ENCODE data around the gene CDCA4.
A peak's percentile ranks its signal among the peaks of the same experiment; 100 is the strongest.

CDCA4 gene

DNA sequence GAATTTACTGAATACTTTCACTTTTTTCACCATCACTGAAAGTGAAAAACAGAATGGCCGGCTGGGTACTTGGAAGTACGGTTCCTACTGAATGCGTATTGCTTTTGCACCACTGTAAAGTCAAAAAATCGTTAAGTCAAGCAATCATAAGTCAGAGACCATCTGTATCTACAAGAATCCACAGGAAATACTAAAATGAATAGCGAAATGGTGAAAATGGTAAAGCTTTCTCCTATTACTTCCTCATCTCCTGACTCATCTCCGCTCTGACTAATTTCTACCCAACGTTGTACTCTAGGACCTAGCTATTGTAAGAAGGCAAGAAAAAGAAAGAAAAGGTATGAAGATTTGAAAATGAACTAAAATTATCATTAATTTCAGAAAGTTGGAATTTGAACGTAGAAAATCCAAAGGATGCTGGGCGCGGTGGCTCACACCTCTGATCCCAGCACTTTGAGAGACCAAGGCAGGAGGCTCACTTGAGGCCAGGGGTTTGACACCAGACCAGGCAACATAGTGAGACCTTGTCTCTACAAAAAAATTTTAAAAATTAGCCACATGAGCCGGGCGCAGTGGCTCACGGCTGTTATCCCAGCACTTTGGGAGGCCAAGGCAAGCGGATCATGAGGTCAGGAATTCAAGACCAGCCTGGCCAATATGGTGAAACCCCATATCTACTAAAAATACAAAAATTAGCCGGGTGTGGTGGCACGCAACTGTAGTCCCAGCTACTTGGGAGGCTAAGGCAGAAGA lies 5.3 kb upstream of the CDCA4 start:
- DNase-seq = peak in 1 of 2 donors; percentile 61
- H3K18ac ChIP-seq (ENCODE audit: low read length) = no peak overlapping the region

DNA sequence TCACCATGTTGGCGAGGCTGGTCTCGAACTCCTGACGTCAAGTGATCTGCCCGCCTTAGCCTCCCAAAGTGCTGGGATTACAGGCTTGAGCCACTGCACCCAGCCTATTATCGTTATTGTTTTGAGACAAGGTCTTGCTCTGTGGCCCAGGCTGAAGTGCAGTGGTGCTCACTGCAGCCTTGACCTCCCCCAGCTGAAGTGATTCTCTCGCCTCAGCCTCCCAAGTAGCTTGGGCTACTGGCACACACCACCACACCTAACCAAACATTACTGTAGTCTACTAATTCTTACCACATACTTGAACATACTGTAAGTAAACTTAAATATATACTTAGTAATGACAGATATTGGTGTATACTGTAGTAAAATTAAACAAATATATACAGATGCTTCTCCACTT lies 4.5 kb upstream of the CDCA4 start:
- Histone ChIP-seq H3K14ac (ENCODE audit: low read length) (no peak overlapping the region), H3K36me3 (ENCODE audit: control insufficient read depth in 1 of 2, insufficient read depth in 2 of 2, low read length in 2 of 2) (no peaks in the 10 kb centered on the region), H4K8ac (ENCODE audit: low read depth, low read length) (no peak overlapping the region), H3K23ac (ENCODE audit: low read length) (no peak overlapping the region), H2AFZ (ENCODE audit: insufficient read depth, low read length, poor library complexity) (no peak overlapping the region), H3K4ac (ENCODE audit: low read depth, low read length) (no peak overlapping the region), H3K9me3 (ENCODE audit: insufficient read depth, low read depth, low read length) (no peaks in the 10 kb centered on the region), H3K79me2 (ENCODE audit: control insufficient read depth, insufficient read depth, low read length, poor library complexity) (peaks cover 6% of the 10 kb centered on the region), H2AK5ac (ENCODE audit: low read length) (no peak overlapping the region), H3K79me1 (ENCODE audit: low read length) (peaks cover 10% of the 10 kb centered on the region), H3K27me3 (ENCODE audit: insufficient read depth, low read length) (no peaks in the 10 kb centered on the region), H3K9ac (ENCODE audit: low read length) (no peak overlapping the region), H2BK120ac (ENCODE audit: insufficient read depth, low read length, poor library complexity) (no peak overlapping the region), H3K18ac (ENCODE audit: low read length) (no peak overlapping the region), H3K4me3 (ENCODE audit: low read depth, low read length) (no peak overlapping the region), H2BK12ac (ENCODE audit: low read length) (no peak overlapping the region), H4K91ac (ENCODE audit: low read depth, low read length) (no peak overlapping the region), H3K4me1 (ENCODE audit: control insufficient read depth in 1 of 2, insufficient read depth in 2 of 2, low read length in 2 of 2) (peaks cover 2 to 4% of the 10 kb centered on the region in 2 experiments), H2BK5ac (ENCODE audit: low read depth, low read length, poor library complexity) (no peak overlapping the region), H4K12ac (ENCODE audit: low read depth, low read length) (no peak overlapping the region), H3K4me2 (ENCODE audit: low read length) (no peak overlapping the region), H3K27ac (ENCODE audit: low read depth, low read length) (no peak overlapping the region)
- WGBS (ENCODE audit: extremely low coverage, insufficient coverage, insufficient read length) = no CpG with 5 or more reads among the region's 6 CpGs
- DNase-seq = no peak

More for the DNA sequence above, 5.3 kb upstream of the CDCA4 start:
- H3K4me1 ChIP-seq (ENCODE audit: control insufficient read depth in 1 of 2, insufficient read depth in 2 of 2, low read length in 2 of 2) = peaks cover 2 to 4% of the 10 kb centered on the region in 2 experiments
- H3K27me3 ChIP-seq (ENCODE audit: insufficient read depth, low read length) = no peaks in the 10 kb centered on the region
- H2AFZ ChIP-seq (ENCODE audit: insufficient read depth, low read length, poor library complexity) = no peak overlapping the region
- no peaks in the 10 kb centered on the region for H3K36me3 ChIP-seq (ENCODE audit: control insufficient read depth in 1 of 2, insufficient read depth in 2 of 2, low read length in 2 of 2)
- no peak overlapping the region for H3K23ac ChIP-seq (ENCODE audit: low read length)
- H3K79me1 ChIP-seq (ENCODE audit: low read length) = peaks cover 5% of the 10 kb centered on the region
- no peak overlapping the region for H2BK120ac ChIP-seq (ENCODE audit: insufficient read depth, low read length, poor library complexity)
- H2BK5ac ChIP-seq (ENCODE audit: low read depth, low read length, poor library complexity) = no peak overlapping the region
- H3K79me2 ChIP-seq (ENCODE audit: control insufficient read depth, insufficient read depth, low read length, poor library complexity) = peaks cover 2% of the 10 kb centered on the region
- no peak overlapping the region for H3K14ac ChIP-seq (ENCODE audit: low read length)
- no peak overlapping the region for H4K91ac ChIP-seq (ENCODE audit: low read depth, low read length)
- H2BK12ac ChIP-seq (ENCODE audit: low read length) = no peak overlapping the region
- H4K8ac ChIP-seq (ENCODE audit: low read depth, low read length) = no peak overlapping the region
- no peak overlapping the region for H3K4me3 ChIP-seq (ENCODE audit: low read depth, low read length)
- no peak overlapping the region for H4K12ac ChIP-seq (ENCODE audit: low read depth, low read length)
- H3K27ac ChIP-seq (ENCODE audit: low read depth, low read length) = no peak overlapping the region
- no peak overlapping the region for H3K4ac ChIP-seq (ENCODE audit: low read depth, low read length)
- no CpG with 5 or more reads among the region's 16 CpGs for WGBS (ENCODE audit: extremely low coverage, insufficient coverage, insufficient read length)
- H3K9me3 ChIP-seq (ENCODE audit: insufficient read depth, low read depth, low read length) = peaks cover 1% of the 10 kb centered on the region
- no peak overlapping the region for H2AK5ac ChIP-seq (ENCODE audit: low read length)
- H3K9ac ChIP-seq (ENCODE audit: low read length) = no peak overlapping the region
- H3K4me2 ChIP-seq (ENCODE audit: low read length) = no peak overlapping the region

DNA sequence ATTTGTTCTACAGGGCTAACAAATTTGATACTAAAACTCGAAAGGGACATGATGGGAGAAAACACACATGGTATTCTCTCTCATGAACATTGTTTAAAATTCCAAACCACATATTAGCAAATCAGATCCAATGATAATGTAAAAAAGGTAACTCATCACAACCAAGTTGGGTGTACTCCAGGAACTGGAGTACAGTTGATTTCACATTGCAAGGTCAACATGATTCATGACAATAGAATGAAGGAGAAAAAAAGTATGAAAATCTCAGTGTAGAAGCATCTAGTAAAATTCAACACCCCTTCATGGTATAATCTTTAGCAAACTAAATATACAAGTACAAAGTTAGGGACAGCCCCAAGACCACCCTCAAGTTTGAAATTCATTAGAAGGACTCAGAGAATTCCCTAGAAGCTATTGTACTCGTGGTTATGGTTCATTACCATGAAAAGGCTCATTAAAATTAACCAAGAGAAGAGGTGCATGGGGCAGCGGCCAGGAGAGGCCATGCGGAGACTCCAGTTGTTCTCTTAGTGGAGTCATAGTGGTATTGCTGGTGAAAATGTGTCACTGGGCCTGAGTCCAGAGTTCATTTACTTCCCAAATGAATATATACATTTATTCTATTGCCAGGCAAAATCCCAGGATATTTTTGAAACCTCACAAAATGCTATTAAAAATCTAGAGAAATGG lies 3.1 kb upstream of the CDCA4 start:
- no peak overlapping the region for H3K4me2 ChIP-seq (ENCODE audit: low read length)
- H3K9me3 ChIP-seq (ENCODE audit: insufficient read depth, low read depth, low read length) = peaks cover 2% of the 10 kb centered on the region
- no peak overlapping the region for H3K18ac ChIP-seq (ENCODE audit: low read length)
- H2AFZ ChIP-seq (ENCODE audit: insufficient read depth, low read length, poor library complexity) = no peak overlapping the region
- no CpG with 5 or more reads among the region's 4 CpGs for WGBS (ENCODE audit: extremely low coverage, insufficient coverage, insufficient read length)
- H2AK5ac ChIP-seq (ENCODE audit: low read length) = no peak overlapping the region
- H3K36me3 ChIP-seq (ENCODE audit: control insufficient read depth in 1 of 2, insufficient read depth in 2 of 2, low read length in 2 of 2) = no peaks in the 10 kb centered on the region
- no peak overlapping the region for H3K14ac ChIP-seq (ENCODE audit: low read length)
- peaks cover 8 to 13% of the 10 kb centered on the region in 2 experiments for H3K4me1 ChIP-seq (ENCODE audit: control insufficient read depth in 1 of 2, insufficient read depth in 2 of 2, low read length in 2 of 2)
- no peak overlapping the region for H2BK5ac ChIP-seq (ENCODE audit: low read depth, low read length, poor library complexity)
- H2BK120ac ChIP-seq (ENCODE audit: insufficient read depth, low read length, poor library complexity) = no peak overlapping the region
- peaks cover 13% of the 10 kb centered on the region for H3K79me1 ChIP-seq (ENCODE audit: low read length)
- no peak overlapping the region for H3K23ac ChIP-seq (ENCODE audit: low read length)
- peak in 1 of 2 donors; percentile 7 for DNase-seq
- H3K27me3 ChIP-seq (ENCODE audit: insufficient read depth, low read length) = no peaks in the 10 kb centered on the region
- H2BK12ac ChIP-seq (ENCODE audit: low read length) = no peak overlapping the region
- H3K4ac ChIP-seq (ENCODE audit: low read depth, low read length) = no peak overlapping the region
- H4K8ac ChIP-seq (ENCODE audit: low read depth, low read length) = no peak overlapping the region
- H4K12ac ChIP-seq (ENCODE audit: low read depth, low read length) = no peak overlapping the region
- H3K4me3 ChIP-seq (ENCODE audit: low read depth, low read length) = no peak overlapping the region
- peaks cover 19% of the 10 kb centered on the region for H3K79me2 ChIP-seq (ENCODE audit: control insufficient read depth, insufficient read depth, low read length, poor library complexity)
- H3K9ac ChIP-seq (ENCODE audit: low read length) = no peak overlapping the region
- no peak overlapping the region for H4K91ac ChIP-seq (ENCODE audit: low read depth, low read length)
- H3K27ac ChIP-seq (ENCODE audit: low read depth, low read length) = no peak overlapping the region

DNA sequence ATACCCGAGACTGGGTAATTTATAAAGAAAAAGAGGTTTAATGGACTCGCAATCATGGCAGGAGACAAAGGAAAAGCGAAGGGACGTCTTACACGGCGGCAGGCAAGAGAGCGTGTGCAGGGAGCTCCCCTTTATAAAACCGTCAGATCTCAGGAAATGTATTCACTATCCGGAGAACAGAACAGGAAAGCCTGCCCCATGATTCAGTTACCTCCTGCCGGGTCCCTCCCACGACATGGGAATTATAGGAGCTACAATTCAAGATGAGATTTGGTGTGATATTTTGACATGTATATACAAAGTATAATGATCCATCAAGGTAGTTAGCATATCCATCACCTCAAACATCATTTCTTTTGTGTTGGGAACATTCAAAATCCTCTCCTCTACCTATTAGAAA lies 2.3 kb upstream of the CDCA4 start:
- Histone ChIP-seq H3K18ac (ENCODE audit: low read length) (no peak overlapping the region), H2BK5ac (ENCODE audit: low read depth, low read length, poor library complexity) (no peak overlapping the region), H4K12ac (ENCODE audit: low read depth, low read length) (no peak overlapping the region), H3K4me1 (ENCODE audit: control insufficient read depth in 1 of 2, insufficient read depth in 2 of 2, low read length in 2 of 2) (peaks cover 13 to 17% of the 10 kb centered on the region in 2 experiments), H3K27me3 (ENCODE audit: insufficient read depth, low read length) (no peaks in the 10 kb centered on the region), H3K9me3 (ENCODE audit: insufficient read depth, low read depth, low read length) (peaks cover 2% of the 10 kb centered on the region), H2BK12ac (ENCODE audit: low read length) (no peak overlapping the region), H2BK120ac (ENCODE audit: insufficient read depth, low read length, poor library complexity) (no peak overlapping the region), H3K36me3 (ENCODE audit: control insufficient read depth in 1 of 2, insufficient read depth in 2 of 2, low read length in 2 of 2) (no peaks in the 10 kb centered on the region), H3K23ac (ENCODE audit: low read length) (no peak overlapping the region), H3K14ac (ENCODE audit: low read length) (no peak overlapping the region), H3K4me2 (ENCODE audit: low read length) (no peak overlapping the region), H2AK5ac (ENCODE audit: low read length) (no peak overlapping the region), H4K8ac (ENCODE audit: low read depth, low read length) (no peak overlapping the region), H3K27ac (ENCODE audit: low read depth, low read length) (no peak overlapping the region), H3K79me1 (ENCODE audit: low read length) (peaks cover 13% of the 10 kb centered on the region), H3K4ac (ENCODE audit: low read depth, low read length) (no peak overlapping the region), H3K4me3 (ENCODE audit: low read depth, low read length) (no peak overlapping the region), H4K91ac (ENCODE audit: low read depth, low read length) (no peak overlapping the region), H3K9ac (ENCODE audit: low read length) (no peak overlapping the region), H3K79me2 (ENCODE audit: control insufficient read depth, insufficient read depth, low read length, poor library complexity) (peaks cover 24% of the 10 kb centered on the region), H2AFZ (ENCODE audit: insufficient read depth, low read length, poor library complexity) (no peak overlapping the region)
- DNase-seq = no peak
- no CpG with 5 or more reads among the region's 11 CpGs for WGBS (ENCODE audit: extremely low coverage, insufficient coverage, insufficient read length)

Measured in trophoblast cell (in vitro differentiated cells and primary cell).